Spleen (tissue), 7 donors: ENCODE measurements around the gene FRMD4A.
A peak's percentile ranks its signal among the peaks of the same experiment; 100 is the strongest.

Experiments
- CTCF ChIP-seq, 11 experiments: fragments of 200-600 bp in 7 of 11; fragments of 450-650 bp in 4 of 11; sonication (generic) in 4 of 11; IDR thresholded peaks in 8 of 11; conservative IDR thresholded peaks in 3 of 11; 1 replicate in 7 of 11; 2 replicates in 4 of 11; pipeline versions ENCODE4 v1.4.0 to v1.8.0; 2016 to 2021; ENCODE audit warnings: antibody characterized with exemption in 11 of 11, inconsistent platforms in 4 of 11, mild to moderate bottlenecking in 1 of 11
- POLR2A ChIP-seq, 3 donors: fragments of 450-650 bp; IDR thresholded peaks; one replicate each; pipeline ENCODE4 v1.5.1; 2017; ENCODE audit warnings: antibody characterized with exemption in 3 of 3, mild to moderate bottlenecking in 1 of 3
- POLR2AphosphoS5 ChIP-seq, 3 donors: sonication (generic); formaldehyde crosslinking; IDR thresholded peaks; one replicate each; pipeline ENCODE4 v1.5.1; 2017; ENCODE audit warnings: antibody characterized with exemption in 3 of 3
- donor health status: DM: no; HTN: no; CAD: no; lungs with moderate emphysema.
- donor health status: DM: no; HTN: no; CAD: no.
- donor health status: DM: no; HTN: no; CAD: no.

- TF ChIP-seq CTCF (IDR thresholded peaks at IDR 0.05 in 8 of 11, conservative IDR thresholded peaks at IDR 0.05 in 3 of 11) (no peak), POLR2A (IDR thresholded peaks at IDR 0.05) (no peak), POLR2AphosphoS5 (IDR thresholded peaks at IDR 0.05) (peak in 2 of 3 donors; percentile 67 to 68)
Observed at GRCh38 chr10:13990392-13990805, 340.3 kb downstream of the FRMD4A start.
